ENCODE results near the gene KCNB1.
A peak's percentile ranks its signal among the peaks of the same experiment; 100 is the strongest.

Gene KCNB1

GRCh38 chr20:49385465-49385864, 97.0 kb downstream of the KCNB1 start:
- peak; percentile 11 to 55 for DNase-seq

GRCh38 chr20:49384437-49385434, 97.7 kb downstream of the KCNB1 start:
- DNase-seq: peak; percentile 70 to 71

GRCh38 chr20:49381558-49382493, 100.6 kb downstream of the KCNB1 start:
- DNase-seq: peak; percentile 95 to 98

- DNase-seq: no peak
These were observed 102.1 kb downstream of the KCNB1 start for GRCh38 chr20:49380337-49380780.

GRCh38 chr20:49379338-49379737, 103.1 kb downstream of the KCNB1 start:
- DNase-seq: no peak

GRCh38 chr20:49377326-49377725, 105.1 kb downstream of the KCNB1 start:
- DNase-seq: no peak

GRCh38 chr20:49375170-49375569, 107.3 kb downstream of the KCNB1 start:
- DNase-seq: no peak

- peak in 1 of 2 experiments; percentile 24 for DNase-seq
These were observed 110.3 kb downstream of the KCNB1 start for GRCh38 chr20:49372095-49372734.

GRCh38 chr20:49368596-49368995, 113.9 kb downstream of the KCNB1 start:
- DNase-seq: no peak

- DNase-seq: peak in 1 of 2 experiments; percentile 79
These were observed 115.4 kb downstream of the KCNB1 start for GRCh38 chr20:49367113-49367512.

- no peak for DNase-seq
These were observed 115.8 kb downstream of the KCNB1 start for GRCh38 chr20:49366687-49367086.

GRCh38 chr20:49361862-49362660, 120.4 kb downstream of the KCNB1 start:
- peak; percentile 79 to 97 for DNase-seq

GRCh38 chr20:49360242-49360968, 122.1 kb downstream of the KCNB1 start:
- DNase-seq: no peak

GRCh38 chr20:49356676-49357075, 125.8 kb downstream of the KCNB1 start:
- no peak for DNase-seq

GRCh38 chr20:49354673-49355072, 127.8 kb downstream of the KCNB1 start:
- DNase-seq: no peak

- DNase-seq: no peak
These were observed 129.1 kb downstream of the KCNB1 start for GRCh38 chr20:49353348-49353747.

- DNase-seq: no peak
These were observed 129.7 kb downstream of the KCNB1 start for GRCh38 chr20:49352751-49353150.

- no peak for DNase-seq
These were observed 130.7 kb downstream of the KCNB1 start for GRCh38 chr20:49351775-49352174.

- no peak for DNase-seq
These were observed 132.7 kb downstream of the KCNB1 start for GRCh38 chr20:49349694-49350252.

GRCh38 chr20:49349078-49349477, 133.4 kb downstream of the KCNB1 start:
- no peak for DNase-seq

GRCh38 chr20:49348563-49348962, 133.9 kb downstream of the KCNB1 start:
- no peak for DNase-seq
